Liver (tissue), 9 donors: ENCODE data around the gene LCE1E. TPM values are rescaled to one million over a fixed set of nuclear protein-coding genes. Genes with fewer than 3 reads are reported as not detected.

ENCODE experiments used
- DNase-seq: peaks from one replicate; pipeline ENCODE4 v3.0.0-alpha.2; 2017; ENCODE audit warnings: low spot score
- H3K27ac ChIP-seq, 2 donors: one replicate each; pipeline ENCODE4 v1.7.0; 2013; ENCODE audit warnings: inconsistent platforms in 2 of 2, low read length in 2 of 2, control low read depth in 1 of 2, low read depth in 1 of 2, mild to moderate bottlenecking in 1 of 2
- H3K27me3 ChIP-seq, 4 donors: one replicate each; pipeline versions ENCODE4 v1.6.1 to v1.7.0; 2013; ENCODE audit warnings: low read length in 3 of 4, inconsistent platforms in 1 of 4, mild to moderate bottlenecking in 1 of 4, moderate library complexity in 1 of 4; ENCODE audit not compliant: control insufficient read depth in 4 of 4, insufficient read depth in 4 of 4
- H3K36me3 ChIP-seq, 4 donors: one replicate each; pipeline versions ENCODE4 v1.6.1 to v1.7.0; 2013; ENCODE audit warnings: low read length in 3 of 4, mild to moderate bottlenecking in 3 of 4, low read depth in 1 of 4, moderate library complexity in 1 of 4; ENCODE audit not compliant: control insufficient read depth in 4 of 4, insufficient read depth in 3 of 4
- H3K4me1 ChIP-seq, 4 donors: one replicate each; pipeline versions ENCODE4 v1.6.1 to v1.7.0; 2013; ENCODE audit warnings: low read length in 3 of 4, mild to moderate bottlenecking in 3 of 4, moderate library complexity in 1 of 4; ENCODE audit not compliant: control insufficient read depth in 4 of 4, insufficient read depth in 4 of 4
- H3K4me3 ChIP-seq, 3 donors: one replicate each; pipeline versions ENCODE4 v1.6.1 to v1.7.0; 2013; ENCODE audit warnings: low read length in 3 of 3, control low read depth in 1 of 3, low read depth in 1 of 3, mild to moderate bottlenecking in 1 of 3
- H3K9ac ChIP-seq, 2 donors: one replicate each; pipeline ENCODE4 v1.7.0; 2013; ENCODE audit warnings: low read length in 2 of 2, mild to moderate bottlenecking in 2 of 2, moderate library complexity in 2 of 2, control low read depth in 1 of 2, low read depth in 1 of 2
- H3K9me3 ChIP-seq, 4 donors: one replicate each; pipeline versions ENCODE4 v1.6.1 to v1.7.0; 2013; ENCODE audit warnings: low read length in 3 of 4; ENCODE audit not compliant: control insufficient read depth in 4 of 4
- CTCF ChIP-seq: fragments of 150-350 bp; IDR thresholded peaks from 2 replicates; pipeline ENCODE4 v1.5.1; 2017; ENCODE audit warnings: improper control_type of control experiment, low read depth, low read length; ENCODE audit not compliant: missing input control
- EGR1 ChIP-seq, 2 donors: IDR thresholded peaks; 2 replicates each; pipeline ENCODE4 v1.6.1; 2016 to 2018; ENCODE audit warnings: antibody characterized with exemption in 2 of 2, low read depth in 2 of 2
- FOXA1 ChIP-seq: IDR thresholded peaks from 2 replicates; pipeline ENCODE4 v1.6.1; 2016; ENCODE audit warnings: antibody characterized with exemption
- FOXA2 ChIP-seq: IDR thresholded peaks from 2 replicates; pipeline ENCODE4 v1.6.1; 2016; ENCODE audit warnings: antibody characterized with exemption
- HNF4A ChIP-seq, 2 donors: conservative IDR thresholded peaks; 2 replicates each; pipeline ENCODE4 v1.6.1; 2016; ENCODE audit warnings: antibody characterized with exemption in 2 of 2, mild to moderate bottlenecking in 2 of 2
- HNF4G ChIP-seq: IDR thresholded peaks from 2 replicates; pipeline ENCODE4 v1.6.1; 2016; ENCODE audit warnings: antibody characterized with exemption
- MAX ChIP-seq: IDR thresholded peaks from 2 replicates; pipeline ENCODE4 v1.6.1; 2016; ENCODE audit warnings: antibody characterized with exemption
- RAD21 ChIP-seq, 2 donors: IDR thresholded peaks; 2 replicates each; pipeline ENCODE4 v1.6.1; 2016; ENCODE audit warnings: antibody characterized with exemption in 2 of 2, mild to moderate bottlenecking in 2 of 2
- RXRA ChIP-seq, 2 donors: IDR thresholded peaks; 2 replicates each; pipeline ENCODE4 v1.6.1; 2017 to 2018; ENCODE audit warnings: antibody characterized with exemption in 2 of 2, mild to moderate bottlenecking in 1 of 2
- SP1 ChIP-seq: IDR thresholded peaks from 2 replicates; pipeline ENCODE4 v1.6.1; 2018; ENCODE audit warnings: antibody characterized with exemption, mild to moderate bottlenecking
- TAF1 ChIP-seq: conservative IDR thresholded peaks from 2 replicates; pipeline ENCODE4 v1.6.1; 2016; ENCODE audit warnings: antibody characterized with exemption, mild to moderate bottlenecking
- YY1 ChIP-seq: IDR thresholded peaks from 2 replicates; pipeline ENCODE4 v1.6.1; 2016; ENCODE audit warnings: antibody characterized with exemption, mild to moderate bottlenecking
- WGBS: extraction: QIAGEN DNeasy Blood & Tissue Kit; methylation state at CpG from one replicate; pipeline ENCODE4 v1.1.7; 2013; 5-methylcytosine and 5-hydroxymethylcytosine counted together
- polyA plus RNA-seq, 2 donors: library from polyadenylated mRNA; stranded (reverse) in 1 of 2; unstranded in 1 of 2; fragments of 200-250 nt in 1 of 2; fragments of >200 nt in 1 of 2; fragmentation: Nextera tagmentation in 1 of 2; extraction: Ambion mirVana in 1 of 2; gene quantifications; one replicate each; pipeline versions ENCODE4 v1.2.1 to v1.2.3, GENCODE V29; 2013 to 2015
- total RNA-seq, 2 donors: library from RNA; depleted of rRNA; stranded (reverse); fragments of >200 nt; gene quantifications; one replicate each; pipeline ENCODE4 v1.2.3, GENCODE V29; 2014
- TF ChIP-seq, protein P1 (sequence below): IDR thresholded peaks from 2 replicates; pipeline ENCODE4 v1.6.1; 2016; ENCODE audit warnings: antibody characterized with exemption
- TF ChIP-seq, protein P2 (sequence below): IDR thresholded peaks from 2 replicates; pipeline ENCODE4 v1.6.1; 2016; ENCODE audit warnings: antibody characterized with exemption
- TF ChIP-seq, protein P3 (sequence below): IDR thresholded peaks from 2 replicates; pipeline ENCODE4 v1.6.1; 2016; ENCODE audit warnings: antibody characterized with exemption, mild to moderate bottlenecking
- donor health status: healthy.
- donor health status: healthy.
- donor health status: healthy.
- donor health status: healthy.
- donor health status: healthy.

Gene LCE1E
- total and polyA plus RNA-seq, 4 donors = not detected

- Histone ChIP-seq H3K4me1 (no peaks in the 10 kb centered on the region), H3K27ac (no peak overlapping the region), H3K36me3 (no peaks in the 10 kb centered on the region), H3K9me3 (no peaks in the 10 kb centered on the region), H3K4me3 (no peak overlapping the region), H3K27me3 (peaks cover 0 to 3% (median 0%) of the 10 kb centered on the region in 4 donors), H3K9ac (no peak overlapping the region)
- 65% methylated on average over 8 of the region's 8 CpGs for WGBS
- no peak for DNase-seq
- TF ChIP-seq HNF4A (conservative IDR thresholded peaks at IDR 0.05) (no peak), TAF1 (no peak), RAD21 (IDR thresholded peaks at IDR 0.05) (no peak)
These were observed 17.1 kb upstream of the LCE1E start for GRCh38 chr1:152768847-152769533.

GRCh38 chr1:152770411-152770810, 15.6 kb upstream of the LCE1E start:
- H3K9me3 ChIP-seq = no peaks in the 10 kb centered on the region
- no peak overlapping the region for H3K4me3 ChIP-seq
- TF ChIP-seq, protein P1, sequence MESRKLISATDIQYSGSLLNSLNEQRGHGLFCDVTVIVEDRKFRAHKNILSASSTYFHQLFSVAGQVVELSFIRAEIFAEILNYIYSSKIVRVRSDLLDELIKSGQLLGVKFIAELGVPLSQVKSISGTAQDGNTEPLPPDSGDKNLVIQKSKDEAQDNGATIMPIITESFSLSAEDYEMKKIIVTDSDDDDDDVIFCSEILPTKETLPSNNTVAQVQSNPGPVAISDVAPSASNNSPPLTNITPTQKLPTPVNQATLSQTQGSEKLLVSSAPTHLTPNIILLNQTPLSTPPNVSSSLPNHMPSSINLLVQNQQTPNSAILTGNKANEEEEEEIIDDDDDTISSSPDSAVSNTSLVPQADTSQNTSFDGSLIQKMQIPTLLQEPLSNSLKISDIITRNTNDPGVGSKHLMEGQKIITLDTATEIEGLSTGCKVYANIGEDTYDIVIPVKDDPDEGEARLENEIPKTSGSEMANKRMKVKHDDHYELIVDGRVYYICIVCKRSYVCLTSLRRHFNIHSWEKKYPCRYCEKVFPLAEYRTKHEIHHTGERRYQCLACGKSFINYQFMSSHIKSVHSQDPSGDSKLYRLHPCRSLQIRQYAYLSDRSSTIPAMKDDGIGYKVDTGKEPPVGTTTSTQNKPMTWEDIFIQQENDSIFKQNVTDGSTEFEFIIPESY = no peak
- TF ChIP-seq RAD21 (IDR thresholded peaks at IDR 0.05) = no peak
- TF ChIP-seq HNF4G = no peak
- no peak for TF ChIP-seq HNF4A (conservative IDR thresholded peaks at IDR 0.05)
- no peak for TF ChIP-seq RXRA (IDR thresholded peaks at IDR 0.05)
- no peak for TF ChIP-seq EGR1 (IDR thresholded peaks at IDR 0.05; ENCODE audit: low read depth in 2 of 2)
- no peak for TF ChIP-seq MAX
- TF ChIP-seq CTCF = no peak
- no peak for TF ChIP-seq FOXA2
- TF ChIP-seq, protein P2, sequence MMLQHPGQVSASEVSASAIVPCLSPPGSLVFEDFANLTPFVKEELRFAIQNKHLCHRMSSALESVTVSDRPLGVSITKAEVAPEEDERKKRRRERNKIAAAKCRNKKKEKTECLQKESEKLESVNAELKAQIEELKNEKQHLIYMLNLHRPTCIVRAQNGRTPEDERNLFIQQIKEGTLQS = no peak
- no peak for TF ChIP-seq YY1
- no peak for TF ChIP-seq TAF1
- TF ChIP-seq, protein P3, sequence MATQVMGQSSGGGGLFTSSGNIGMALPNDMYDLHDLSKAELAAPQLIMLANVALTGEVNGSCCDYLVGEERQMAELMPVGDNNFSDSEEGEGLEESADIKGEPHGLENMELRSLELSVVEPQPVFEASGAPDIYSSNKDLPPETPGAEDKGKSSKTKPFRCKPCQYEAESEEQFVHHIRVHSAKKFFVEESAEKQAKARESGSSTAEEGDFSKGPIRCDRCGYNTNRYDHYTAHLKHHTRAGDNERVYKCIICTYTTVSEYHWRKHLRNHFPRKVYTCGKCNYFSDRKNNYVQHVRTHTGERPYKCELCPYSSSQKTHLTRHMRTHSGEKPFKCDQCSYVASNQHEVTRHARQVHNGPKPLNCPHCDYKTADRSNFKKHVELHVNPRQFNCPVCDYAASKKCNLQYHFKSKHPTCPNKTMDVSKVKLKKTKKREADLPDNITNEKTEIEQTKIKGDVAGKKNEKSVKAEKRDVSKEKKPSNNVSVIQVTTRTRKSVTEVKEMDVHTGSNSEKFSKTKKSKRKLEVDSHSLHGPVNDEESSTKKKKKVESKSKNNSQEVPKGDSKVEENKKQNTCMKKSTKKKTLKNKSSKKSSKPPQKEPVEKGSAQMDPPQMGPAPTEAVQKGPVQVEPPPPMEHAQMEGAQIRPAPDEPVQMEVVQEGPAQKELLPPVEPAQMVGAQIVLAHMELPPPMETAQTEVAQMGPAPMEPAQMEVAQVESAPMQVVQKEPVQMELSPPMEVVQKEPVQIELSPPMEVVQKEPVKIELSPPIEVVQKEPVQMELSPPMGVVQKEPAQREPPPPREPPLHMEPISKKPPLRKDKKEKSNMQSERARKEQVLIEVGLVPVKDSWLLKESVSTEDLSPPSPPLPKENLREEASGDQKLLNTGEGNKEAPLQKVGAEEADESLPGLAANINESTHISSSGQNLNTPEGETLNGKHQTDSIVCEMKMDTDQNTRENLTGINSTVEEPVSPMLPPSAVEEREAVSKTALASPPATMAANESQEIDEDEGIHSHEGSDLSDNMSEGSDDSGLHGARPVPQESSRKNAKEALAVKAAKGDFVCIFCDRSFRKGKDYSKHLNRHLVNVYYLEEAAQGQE = no peak
- TF ChIP-seq FOXA1 = no peak
- TF ChIP-seq SP1 = no peak
- H3K36me3 ChIP-seq = no peaks in the 10 kb centered on the region
- DNase-seq = no peak
- no peak overlapping the region for H3K9ac ChIP-seq
- 70% methylated on average over 1 of the region's 1 CpG for WGBS
- peaks cover 0 to 7% (median 0%) of the 10 kb centered on the region in 4 donors for H3K27me3 ChIP-seq
- no peak overlapping the region for H3K27ac ChIP-seq
- no peaks in the 10 kb centered on the region for H3K4me1 ChIP-seq
